SJCRH30 (cell line): ENCODE measurements around the gene TRIM59. TPM values are rescaled to one million over a fixed set of nuclear protein-coding genes. Genes with fewer than 3 reads are reported as not detected.

Source experiments
- DNase-seq, 2 experiments: peaks; one replicate each; pipeline ENCODE4 v3.0.0-alpha.2; 2015 to 2020
- H3K27ac ChIP-seq: fragments of 250-450 bp; sonication (Bioruptor Pico); 2 replicates; pipeline ENCODE4 v1.5.1; 2020; ENCODE audit warnings: mild to moderate bottlenecking, moderate library complexity
- H3K27me3 ChIP-seq: fragments of 250-450 bp; sonication (Bioruptor Pico); 2 replicates; pipeline ENCODE4 v1.5.1; 2020; ENCODE audit warnings: mild to moderate bottlenecking, moderate library complexity
- H3K36me3 ChIP-seq: fragments of 250-450 bp; sonication (Bioruptor Pico); 2 replicates; pipeline ENCODE4 v1.5.1; 2020; ENCODE audit warnings: mild to moderate bottlenecking, moderate library complexity
- H3K4me1 ChIP-seq: fragments of 250-450 bp; sonication (Bioruptor Pico); 2 replicates; pipeline ENCODE4 v1.5.1; 2020; ENCODE audit warnings: mild to moderate bottlenecking, moderate library complexity
- H3K4me3 ChIP-seq: fragments of 250-450 bp; sonication (Bioruptor Pico); 2 replicates; pipeline ENCODE4 v1.5.1; 2020; ENCODE audit warnings: mild to moderate bottlenecking, moderate library complexity
- H3K9me3 ChIP-seq: fragments of 250-450 bp; sonication (Bioruptor Pico); replicated peaks from 2 replicates; pipeline ENCODE4 v1.5.1; 2020; ENCODE audit warnings: mild to moderate bottlenecking, moderate library complexity
- total RNA-seq: library from RNA; depleted of rRNA; stranded (reverse); fragments of >200 nt; shearing (Covaris generic); gene quantifications from 2 replicates; pipeline ENCODE4 v1.2.3, GENCODE V29; 2014

Gene TRIM59
- total RNA-seq, 1 experiment from 2014 or later = 39.1 TPM

DNA sequence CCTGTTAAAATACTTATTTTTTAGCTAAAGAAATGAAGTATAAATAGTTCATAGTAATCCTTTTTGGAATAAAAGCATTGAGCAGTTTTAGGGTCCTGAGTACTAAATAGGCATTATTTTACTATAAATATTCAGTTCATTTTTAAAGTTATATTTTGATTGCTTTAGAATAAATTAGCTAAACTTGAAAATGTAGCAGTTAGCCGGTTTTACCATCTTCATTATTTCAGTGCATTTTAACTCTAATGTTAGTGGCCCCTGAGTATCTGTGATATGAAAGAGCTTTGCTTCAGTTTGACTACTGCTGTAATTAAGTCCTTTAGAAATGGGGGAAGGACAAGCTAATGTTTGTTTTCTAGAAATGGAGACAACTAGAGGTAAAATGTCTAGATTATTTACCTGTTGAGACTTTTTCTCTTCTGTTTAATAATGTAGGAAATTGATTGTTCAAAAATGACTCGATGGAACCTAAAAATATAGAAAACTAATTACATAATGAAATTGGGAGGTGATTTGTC lies 46.5 kb downstream of the TRIM59 start:
- peak overlapping the region; percentile 89 for H3K4me3 ChIP-seq
- H3K27me3 ChIP-seq = no peaks in the 10 kb centered on the region
- peaks cover 6% of the 10 kb centered on the region; the same call in 1 of the 2 replicates for H3K4me1 ChIP-seq
- H3K36me3 ChIP-seq = peaks cover 75% of the 10 kb centered on the region
- no peak overlapping the region for H3K27ac ChIP-seq
- H3K9me3 ChIP-seq = no peaks in the 10 kb centered on the region
- DNase-seq = no peak

DNA sequence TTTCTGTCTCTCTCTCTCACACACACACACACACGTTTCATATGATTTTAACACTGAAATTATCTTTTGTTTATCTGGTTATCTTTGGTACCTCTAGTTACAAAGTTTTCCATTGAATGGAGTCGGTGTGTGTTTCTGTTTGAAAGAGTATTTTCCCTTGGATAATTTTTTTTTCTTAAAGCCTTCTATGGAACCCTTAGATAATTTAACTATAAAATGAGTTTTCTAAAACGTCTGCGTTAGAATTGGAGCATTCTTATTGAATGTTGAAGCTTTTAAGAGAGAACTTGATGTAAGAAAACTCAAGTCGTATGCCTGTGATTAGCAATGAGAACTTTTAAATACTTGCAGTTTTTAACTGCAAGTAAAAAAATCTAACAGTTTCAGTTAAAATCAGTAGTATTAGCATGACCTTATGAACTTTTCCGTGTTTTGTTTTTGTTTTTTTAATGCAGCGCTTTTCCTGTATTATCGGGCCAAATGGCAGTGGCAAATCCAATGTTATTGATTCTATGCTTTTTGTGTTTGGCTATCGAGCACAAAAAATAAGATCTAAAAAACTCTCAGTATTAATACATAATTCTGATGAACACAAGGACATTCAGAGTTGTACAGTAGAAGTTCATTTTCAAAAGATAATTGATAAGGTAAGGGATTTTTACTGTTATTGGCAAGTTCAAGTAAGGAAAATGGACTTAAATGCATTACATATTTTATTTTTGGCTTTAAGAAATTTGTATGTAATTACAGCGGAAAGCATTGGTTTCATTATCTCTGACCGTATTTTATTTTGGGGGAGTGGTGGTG lies 47.2 kb downstream of the TRIM59 start:
- H3K4me3 ChIP-seq = peak overlapping the region; percentile 89
- no peaks in the 10 kb centered on the region for H3K27me3 ChIP-seq
- DNase-seq = no peak
- H3K27ac ChIP-seq = no peak overlapping the region
- H3K36me3 ChIP-seq = peaks cover 69% of the 10 kb centered on the region
- H3K4me1 ChIP-seq = peaks cover 6% of the 10 kb centered on the region; the same call in 1 of the 2 replicates
- H3K9me3 ChIP-seq = no peaks in the 10 kb centered on the region

DNA sequence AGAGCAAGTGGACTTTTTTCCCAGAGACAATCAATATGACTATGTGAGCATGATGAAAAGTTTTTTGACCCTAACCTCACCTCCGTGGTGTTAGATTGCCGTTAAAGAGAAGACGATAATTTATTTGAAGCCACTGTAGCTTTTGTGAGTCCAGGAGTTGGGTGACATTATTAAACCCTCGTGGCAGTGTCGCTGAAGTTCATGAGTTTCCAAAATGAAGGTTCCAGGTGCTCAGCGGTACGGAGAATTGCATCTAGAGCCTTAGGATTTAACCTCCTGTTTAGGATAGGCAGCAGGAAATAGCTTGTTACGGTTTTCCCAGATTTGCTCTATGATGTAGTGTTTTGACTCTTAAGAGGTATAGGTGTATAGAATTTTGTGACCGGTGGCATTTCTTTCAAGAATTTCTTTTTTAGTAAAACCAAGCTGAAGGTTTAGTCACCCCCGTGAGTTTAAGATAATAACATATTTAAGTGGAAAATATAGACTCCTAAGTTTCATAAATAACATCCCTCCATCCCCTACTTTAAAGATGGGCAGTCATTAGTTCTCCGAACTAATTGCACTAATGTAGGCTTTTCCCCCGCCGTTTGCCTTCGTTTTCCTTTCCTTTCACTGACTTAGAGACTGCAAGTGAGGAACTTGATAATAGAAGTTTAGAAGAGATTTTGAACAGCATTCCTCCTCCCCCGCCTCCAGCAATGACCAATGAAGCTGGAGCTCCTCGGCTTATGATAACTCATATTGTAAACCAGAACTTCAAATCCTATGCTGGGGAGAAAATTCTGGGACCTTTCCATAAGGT lies 48.1 kb downstream of the TRIM59 start:
- Histone ChIP-seq H3K9me3 (no peaks in the 10 kb centered on the region), H3K27me3 (no peaks in the 10 kb centered on the region), H3K36me3 (peaks cover 59% of the 10 kb centered on the region), H3K27ac (peak overlapping the region; percentile 98), H3K4me3 (peak overlapping the region; percentile 89), H3K4me1 (peaks cover 6% of the 10 kb centered on the region; the same call in 1 of the 2 replicates)
- DNase-seq = peak; percentile 30 to 58

DNA sequence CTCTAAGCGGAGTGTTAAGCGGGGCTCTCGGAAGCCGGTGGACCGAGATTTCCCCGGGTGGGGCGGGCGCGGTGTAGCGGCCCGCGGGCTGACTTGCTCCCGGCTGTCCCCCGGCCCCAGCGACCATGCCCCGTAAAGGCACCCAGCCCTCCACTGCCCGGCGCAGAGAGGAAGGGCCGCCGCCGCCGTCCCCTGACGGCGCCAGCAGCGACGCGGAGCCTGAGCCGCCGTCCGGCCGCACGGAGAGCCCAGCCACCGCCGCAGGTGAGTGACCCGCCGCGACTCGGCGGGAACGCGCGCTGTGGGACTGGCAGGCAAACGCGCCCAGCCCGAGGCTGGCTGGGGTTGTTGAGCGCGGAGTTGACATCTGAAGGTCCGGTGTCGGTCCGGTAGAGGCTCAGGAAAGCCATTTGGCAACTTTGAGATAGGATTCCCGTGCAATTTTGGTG lies 48.9 kb downstream of the TRIM59 start:
- H3K27me3 ChIP-seq = no peaks in the 10 kb centered on the region
- peaks cover 10% of the 10 kb centered on the region for H3K4me1 ChIP-seq
- peak overlapping the region; percentile 98 for H3K27ac ChIP-seq
- H3K4me3 ChIP-seq = peak overlapping the region; percentile 89
- DNase-seq = peak; percentile 7 to 22
- no peaks in the 10 kb centered on the region for H3K9me3 ChIP-seq
- H3K36me3 ChIP-seq = peaks cover 52% of the 10 kb centered on the region

DNA sequence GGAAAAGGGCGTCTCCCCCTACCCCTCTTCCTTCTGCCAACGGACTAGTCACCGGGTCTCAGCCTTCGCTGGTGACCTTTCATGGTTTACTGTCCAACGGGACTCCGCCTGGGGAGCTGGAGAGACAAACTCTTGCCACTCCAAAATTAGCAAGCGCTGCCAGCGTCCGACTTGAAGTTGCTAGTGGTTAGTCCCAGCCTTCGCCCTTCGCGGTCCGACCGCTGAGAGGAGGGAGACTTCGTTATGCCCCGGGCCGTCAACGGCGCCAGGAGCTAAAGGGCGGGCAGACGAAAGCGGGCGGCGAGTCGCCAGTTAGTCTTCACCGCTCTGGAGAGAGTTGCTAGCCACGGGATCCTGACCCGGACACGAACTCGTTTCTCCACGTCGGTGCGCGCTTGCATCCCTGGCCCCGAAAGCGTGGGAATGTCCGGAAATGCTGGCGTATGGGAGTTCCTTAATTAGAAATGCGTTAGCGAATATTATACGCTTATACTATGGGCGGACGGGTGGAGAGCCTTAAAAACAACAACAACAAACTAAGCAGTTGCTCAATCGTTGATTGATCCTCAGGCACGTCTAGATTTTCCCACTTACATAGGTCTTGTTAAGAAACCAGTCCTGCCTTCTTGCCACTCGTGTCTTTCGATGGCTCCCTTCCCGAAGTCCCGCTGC lies 49.4 kb downstream of the TRIM59 start:
- peaks cover 46% of the 10 kb centered on the region for H3K36me3 ChIP-seq
- no peaks in the 10 kb centered on the region for H3K9me3 ChIP-seq
- no peaks in the 10 kb centered on the region for H3K27me3 ChIP-seq
- peak; percentile 30 to 48 for DNase-seq
- peak overlapping the region; percentile 89 for H3K4me3 ChIP-seq
- H3K4me1 ChIP-seq = peaks cover 13% of the 10 kb centered on the region
- H3K27ac ChIP-seq = peak overlapping the region; percentile 98

DNA sequence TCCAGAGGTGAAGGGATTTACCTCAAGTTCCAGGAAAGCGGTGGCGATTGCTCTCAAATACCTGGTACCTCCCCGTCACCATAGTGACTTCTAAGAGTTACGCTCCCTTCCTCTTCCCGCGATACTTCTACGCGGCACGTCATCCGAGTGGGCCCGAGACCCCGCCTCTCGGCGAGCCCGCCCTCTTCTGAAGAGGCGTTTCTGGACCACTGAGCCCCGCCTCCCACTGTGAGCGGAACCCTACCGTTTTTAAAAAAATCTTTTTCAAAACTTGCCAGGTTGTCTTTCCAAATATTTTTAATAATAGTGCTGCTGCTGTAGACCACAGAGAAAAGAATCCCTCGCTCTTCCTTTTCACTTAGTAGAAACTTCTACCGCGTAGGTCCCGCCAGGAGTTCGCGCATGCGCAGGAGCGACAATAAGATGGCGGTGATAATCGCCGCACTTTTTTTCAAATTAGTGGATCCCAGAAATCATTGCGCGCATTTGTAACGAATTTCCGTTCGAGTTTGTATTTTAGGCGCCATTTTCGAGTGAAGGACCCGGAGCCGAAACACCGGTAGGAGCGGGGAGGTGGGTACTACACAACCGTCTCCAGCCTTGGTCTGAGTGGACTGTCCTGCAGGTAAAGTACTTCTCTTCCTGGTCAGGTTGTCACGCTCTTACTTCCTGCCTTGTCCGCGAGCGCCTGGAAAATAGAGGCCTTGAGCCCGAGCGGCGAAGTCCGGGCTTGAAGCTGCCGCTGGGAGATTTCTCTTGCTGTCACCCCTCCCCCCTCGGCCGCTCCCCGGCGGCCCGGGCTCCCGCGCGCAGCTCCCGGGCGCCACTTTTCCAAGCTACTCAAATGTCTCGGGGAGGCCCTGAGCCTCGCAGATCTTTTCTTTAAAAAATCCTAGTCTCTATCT lies 50.2 kb downstream of the TRIM59 start, which contains the start of the genes IFT80 and SMC4:
TSS of gene IFT80 (minus strand) at position 101 of the 905 bp plus-strand sequence. CDS start 14,625 bp downstream, outside the sequence.
TSS of gene SMC4 (plus strand) at position 526 of the 905 bp plus-strand sequence. CDS start 1,177 bp downstream, outside the sequence.
- peak within 1 kb of the TSS; percentile 89 for H3K4me3 ChIP-seq
- no peaks in the 10 kb centered on the region for H3K9me3 ChIP-seq
- H3K36me3 ChIP-seq = peaks cover 38% of the 10 kb centered on the region
- peaks cover 8% of the 10 kb centered on the region for H3K4me1 ChIP-seq
- H3K27me3 ChIP-seq = no peaks in the 10 kb centered on the region
- DNase-seq = peak; percentile 93 to 94
- H3K27ac ChIP-seq = peak within 1 kb of the TSS; percentile 98

DNA sequence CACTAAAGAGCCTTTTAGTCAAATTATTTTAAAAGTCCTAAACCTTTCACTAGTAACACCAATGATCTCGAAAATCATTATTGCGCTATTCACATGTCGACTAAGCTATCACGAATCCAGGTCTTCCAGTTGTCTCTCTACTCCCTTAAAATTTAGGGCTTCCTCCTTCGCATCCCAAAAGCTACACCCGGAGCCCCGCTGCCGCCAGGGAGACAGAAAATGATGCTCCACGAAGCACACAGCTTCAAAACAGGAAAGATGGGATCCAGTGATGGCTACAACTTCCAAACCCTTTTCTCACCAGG lies 50.8 kb downstream of the TRIM59 start:
- H3K4me1 ChIP-seq = peaks cover 7% of the 10 kb centered on the region
- no peaks in the 10 kb centered on the region for H3K9me3 ChIP-seq
- H3K27me3 ChIP-seq = no peaks in the 10 kb centered on the region
- peak overlapping the region; percentile 89 for H3K4me3 ChIP-seq
- peak overlapping the region; percentile 98 for H3K27ac ChIP-seq
- H3K36me3 ChIP-seq = peaks cover 32% of the 10 kb centered on the region
- no peak for DNase-seq

DNA sequence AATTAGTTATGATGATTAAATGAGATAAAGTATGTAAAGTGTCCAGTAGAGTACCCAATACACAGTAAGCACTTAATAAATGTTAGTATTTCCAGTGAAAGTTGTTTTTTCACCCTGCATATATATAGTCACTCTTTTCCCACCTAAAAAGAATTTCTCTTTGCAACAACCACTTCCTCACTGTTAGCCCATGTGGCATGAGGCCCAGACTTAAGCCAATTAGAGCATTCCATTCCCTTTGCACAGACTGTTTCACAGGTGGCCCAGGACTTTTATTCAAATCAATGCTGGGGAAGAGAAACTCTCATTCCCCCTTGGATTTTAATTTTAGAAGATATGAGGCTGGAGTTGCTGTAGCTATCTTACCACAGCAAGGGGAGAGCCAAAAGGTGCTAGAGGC lies 54.3 kb downstream of the TRIM59 start:
- Histone ChIP-seq H3K27ac (no peak overlapping the region), H3K36me3 (peaks cover under 1% of the 10 kb centered on the region; the same call in 1 of the 2 replicates), H3K4me3 (no peak overlapping the region), H3K9me3 (no peaks in the 10 kb centered on the region), H3K4me1 (peaks cover 7% of the 10 kb centered on the region), H3K27me3 (no peaks in the 10 kb centered on the region)
- DNase-seq = peak in 1 of 2 experiments; percentile 40

DNA sequence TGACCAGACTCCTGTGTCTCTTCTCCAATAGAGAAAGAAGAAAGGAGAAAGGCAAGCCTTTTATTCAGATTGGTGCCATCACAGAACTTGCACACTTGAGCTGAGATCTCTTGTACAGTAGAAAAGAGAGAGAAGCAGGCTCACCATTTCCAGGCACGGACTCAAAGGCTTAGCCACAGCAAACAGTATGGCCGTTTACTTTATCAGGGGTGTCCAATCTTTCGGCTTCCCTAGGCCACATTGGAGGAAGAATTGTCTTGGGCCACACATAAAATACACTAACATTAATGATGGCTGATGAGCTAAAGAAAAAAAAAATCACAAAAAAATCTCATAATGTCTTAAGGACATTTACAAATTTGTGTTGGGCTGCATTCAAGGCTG lies 55.6 kb downstream of the TRIM59 start:
- no peaks in the 10 kb centered on the region for H3K36me3 ChIP-seq
- no peak overlapping the region for H3K4me3 ChIP-seq
- no peaks in the 10 kb centered on the region for H3K27me3 ChIP-seq
- no peak for DNase-seq
- H3K9me3 ChIP-seq = no peaks in the 10 kb centered on the region
- peaks cover 7% of the 10 kb centered on the region for H3K4me1 ChIP-seq
- H3K27ac ChIP-seq = no peak overlapping the region

DNA sequence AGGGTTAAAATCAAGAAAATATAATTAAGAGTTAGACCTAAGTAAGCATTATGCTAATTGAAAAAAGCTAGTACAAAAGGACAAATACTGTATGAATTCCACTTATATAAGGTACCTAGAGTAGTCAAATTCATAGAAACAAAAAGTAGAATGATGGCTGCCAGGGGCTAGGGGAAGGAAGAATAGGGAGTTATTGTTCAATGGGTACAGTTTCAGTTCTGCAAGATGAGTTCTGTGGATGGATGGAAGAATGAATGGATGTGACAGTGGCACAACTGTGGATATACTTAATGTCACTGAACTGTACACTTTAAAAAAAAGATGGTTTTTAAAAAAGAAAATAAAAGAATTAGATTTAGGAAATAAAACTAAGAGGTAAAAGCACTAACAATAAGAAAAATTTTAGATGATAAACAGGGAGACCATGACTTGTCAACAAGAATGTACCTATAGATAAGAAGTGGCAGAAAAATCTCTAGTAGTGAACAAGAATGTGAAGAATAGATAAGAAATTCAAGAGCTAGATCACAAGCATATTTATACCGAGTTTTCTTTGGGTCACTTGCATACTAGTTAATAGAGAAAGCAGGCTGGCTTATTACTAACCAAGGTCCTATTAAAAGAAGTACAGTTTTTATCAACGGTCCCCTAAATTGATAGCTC lies 56.1 kb downstream of the TRIM59 start:
- Histone ChIP-seq H3K27ac (no peak overlapping the region), H3K27me3 (no peaks in the 10 kb centered on the region), H3K4me3 (no peak overlapping the region), H3K4me1 (peaks cover 7% of the 10 kb centered on the region), H3K36me3 (no peaks in the 10 kb centered on the region), H3K9me3 (no peaks in the 10 kb centered on the region)
- DNase-seq = no peak

DNA sequence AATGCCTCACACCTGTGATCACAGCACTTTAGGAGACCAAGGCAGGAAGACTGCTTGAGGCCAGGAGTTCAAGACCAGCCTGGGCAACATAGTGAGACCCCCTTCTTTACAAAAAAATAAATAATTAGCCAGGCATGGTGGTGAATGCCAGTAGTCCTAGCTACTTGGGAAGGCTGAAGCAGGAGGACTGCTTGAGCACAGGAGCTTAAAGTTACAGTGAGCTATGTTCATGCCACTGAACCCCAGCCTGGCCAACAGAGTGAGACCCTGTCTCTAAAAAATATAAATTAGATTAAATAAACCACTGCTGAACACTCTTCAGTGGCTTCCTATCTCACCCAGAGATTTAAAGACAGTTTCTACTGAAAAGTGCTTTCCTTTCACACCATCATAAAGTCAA lies 56.8 kb downstream of the TRIM59 start:
- H3K27ac ChIP-seq = no peak overlapping the region
- no peaks in the 10 kb centered on the region for H3K9me3 ChIP-seq
- DNase-seq = no peak
- no peaks in the 10 kb centered on the region for H3K27me3 ChIP-seq
- no peaks in the 10 kb centered on the region for H3K36me3 ChIP-seq
- H3K4me3 ChIP-seq = no peak overlapping the region
- peaks cover 7% of the 10 kb centered on the region for H3K4me1 ChIP-seq

DNA sequence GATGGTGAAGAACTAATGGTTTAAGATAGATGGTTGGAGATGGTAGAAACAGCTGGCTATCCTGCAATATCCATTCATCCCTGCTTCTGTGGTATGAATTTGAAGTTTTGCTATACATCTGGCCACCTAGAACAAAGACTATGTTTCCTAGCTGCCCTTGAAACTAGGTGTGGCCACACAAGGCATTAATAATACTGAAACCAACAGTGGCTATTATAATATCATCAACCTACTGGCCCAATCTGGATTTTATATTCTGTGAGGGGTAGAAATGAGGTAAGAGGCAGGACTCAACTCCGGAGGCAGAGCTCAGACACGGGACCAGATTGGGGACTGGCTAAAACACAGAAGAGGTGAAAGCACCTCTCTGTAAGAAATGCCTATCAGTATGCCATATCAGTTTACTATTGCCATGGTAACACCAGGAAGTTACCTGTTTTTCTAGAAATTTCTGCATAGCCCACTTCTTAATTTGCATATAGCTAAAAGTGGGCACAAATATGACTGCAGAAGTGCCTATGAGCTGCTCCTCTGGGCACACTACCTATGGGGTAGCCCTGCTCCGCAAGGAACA lies 58.9 kb downstream of the TRIM59 start:
- Histone ChIP-seq H3K36me3 (no peaks in the 10 kb centered on the region), H3K4me1 (peaks cover 3% of the 10 kb centered on the region), H3K4me3 (no peak overlapping the region), H3K27ac (no peak overlapping the region), H3K9me3 (no peaks in the 10 kb centered on the region), H3K27me3 (no peaks in the 10 kb centered on the region)
- DNase-seq = no peak
